Skeletal muscle tissue (tissue), 4 donors: ENCODE results near the gene ADAMTS17. TPM values are rescaled to one million over a fixed set of nuclear protein-coding genes. Genes with fewer than 3 reads are reported as not detected.
"Not testable (repeated sequence)": the region's sequence is repeated elsewhere in the genome, so short reads cannot be mapped to it uniquely, and the experiment has no call there.

Experiments used
- H3K27ac ChIP-seq: one replicate; pipeline ENCODE4 v1.7.0; 2013; ENCODE audit warnings: mild to moderate bottlenecking, low read depth, low read length, inconsistent platforms
- H3K27me3 ChIP-seq, 3 donors: one replicate each; pipeline ENCODE4 v1.7.0; 2013; ENCODE audit warnings: low read length in 3 of 3; ENCODE audit not compliant: control insufficient read depth in 3 of 3, insufficient read depth in 3 of 3
- H3K36me3 ChIP-seq, 3 donors: one replicate each; pipeline ENCODE4 v1.7.0; 2013; ENCODE audit warnings: low read length in 3 of 3; ENCODE audit not compliant: control insufficient read depth in 3 of 3, insufficient read depth in 3 of 3
- H3K4me1 ChIP-seq, 3 donors: one replicate each; pipeline ENCODE4 v1.7.0; 2013; ENCODE audit warnings: low read length in 3 of 3, mild to moderate bottlenecking in 3 of 3; ENCODE audit not compliant: control insufficient read depth in 3 of 3, insufficient read depth in 3 of 3
- H3K4me3 ChIP-seq, 3 donors: one replicate each; pipeline ENCODE4 v1.7.0; 2013; ENCODE audit warnings: low read length in 3 of 3
- H3K9ac ChIP-seq, 3 donors: one replicate each; pipeline ENCODE4 v1.7.0; 2013; ENCODE audit warnings: low read length in 3 of 3, mild to moderate bottlenecking in 3 of 3, moderate library complexity in 2 of 3, low read depth in 1 of 3
- H3K9me3 ChIP-seq, 3 donors: one replicate each; pipeline ENCODE4 v1.7.0; 2013; ENCODE audit warnings: low read length in 3 of 3; ENCODE audit not compliant: control insufficient read depth in 3 of 3
- total RNA-seq: library from RNA; depleted of rRNA; stranded (reverse); fragments of >200 nt; gene quantifications from one replicate; pipeline ENCODE4 v1.2.3, GENCODE V29; 2014
- donor health status: Osteomylitis.

ADAMTS17 gene
- total RNA-seq, 1 donor from 2014 or later = 5.7 TPM

- Histone ChIP-seq H3K27me3 (no peaks in the 10 kb centered on the region), H3K36me3 (peaks cover 2 to 25% (median 3%) of the 10 kb centered on the region in 3 donors), H3K27ac (no peak overlapping the region), H3K9ac (no peak overlapping the region), H3K9me3 (no peaks in the 10 kb centered on the region), H3K4me1 (no peaks in the 10 kb centered on the region), H3K4me3 (no peak overlapping the region)
These were observed 247.7 kb downstream of the ADAMTS17 start for GRCh38 chr15:100094127-100094510.

- Histone ChIP-seq H3K4me1 (no peaks in the 10 kb centered on the region), H3K9ac (no peak overlapping the region)
These were observed 248.3 kb downstream of the ADAMTS17 start for GRCh38 chr15:100093211-100094126.

DNA sequence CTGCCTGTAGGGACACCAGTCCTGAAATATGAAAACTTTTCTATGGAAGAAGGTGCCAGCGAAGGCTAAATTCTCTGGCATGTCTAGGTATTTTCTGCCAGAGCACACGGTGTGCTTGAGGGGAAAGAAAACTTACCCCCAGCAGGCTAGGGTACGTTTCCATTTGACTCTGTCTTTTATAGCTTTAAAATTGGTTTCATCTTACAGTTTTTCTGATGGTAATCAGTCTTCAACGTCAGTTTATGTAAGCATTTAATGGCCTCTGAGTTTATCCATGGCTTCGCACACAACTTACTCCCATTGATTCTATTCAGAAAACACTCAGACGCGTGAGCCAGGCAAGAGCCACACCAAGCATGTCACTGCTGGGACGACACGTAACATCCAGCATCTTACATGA is 249.7 kb downstream of the ADAMTS17 start:
- no peak overlapping the region for H3K9ac ChIP-seq
- H3K36me3 ChIP-seq = peaks cover 2 to 25% (median 3%) of the 10 kb centered on the region in 3 donors
- no peak overlapping the region for H3K27ac ChIP-seq
- H3K4me3 ChIP-seq = no peak overlapping the region
- H3K9me3 ChIP-seq = no peaks in the 10 kb centered on the region
- no peaks in the 10 kb centered on the region for H3K27me3 ChIP-seq
- no peaks in the 10 kb centered on the region for H3K4me1 ChIP-seq

More at GRCh38 chr15:100093211-100094126, 248.3 kb downstream of the ADAMTS17 start:
- Histone ChIP-seq H3K4me3 (no peak overlapping the region), H3K9me3 (no peaks in the 10 kb centered on the region), H3K27ac (no peak overlapping the region), H3K36me3 (peaks cover 2 to 25% (median 3%) of the 10 kb centered on the region in 3 donors), H3K27me3 (no peaks in the 10 kb centered on the region)

GRCh38 chr15:100090411-100090810 is 251.4 kb downstream of the ADAMTS17 start:
- Histone ChIP-seq H3K36me3 (peaks cover 0 to 18% (median 2%) of the 10 kb centered on the region in 3 donors), H3K4me1 (no peaks in the 10 kb centered on the region), H3K4me3 (no peak overlapping the region), H3K9me3 (no peaks in the 10 kb centered on the region), H3K27me3 (no peaks in the 10 kb centered on the region), H3K9ac (no peak overlapping the region), H3K27ac (no peak overlapping the region)

DNA sequence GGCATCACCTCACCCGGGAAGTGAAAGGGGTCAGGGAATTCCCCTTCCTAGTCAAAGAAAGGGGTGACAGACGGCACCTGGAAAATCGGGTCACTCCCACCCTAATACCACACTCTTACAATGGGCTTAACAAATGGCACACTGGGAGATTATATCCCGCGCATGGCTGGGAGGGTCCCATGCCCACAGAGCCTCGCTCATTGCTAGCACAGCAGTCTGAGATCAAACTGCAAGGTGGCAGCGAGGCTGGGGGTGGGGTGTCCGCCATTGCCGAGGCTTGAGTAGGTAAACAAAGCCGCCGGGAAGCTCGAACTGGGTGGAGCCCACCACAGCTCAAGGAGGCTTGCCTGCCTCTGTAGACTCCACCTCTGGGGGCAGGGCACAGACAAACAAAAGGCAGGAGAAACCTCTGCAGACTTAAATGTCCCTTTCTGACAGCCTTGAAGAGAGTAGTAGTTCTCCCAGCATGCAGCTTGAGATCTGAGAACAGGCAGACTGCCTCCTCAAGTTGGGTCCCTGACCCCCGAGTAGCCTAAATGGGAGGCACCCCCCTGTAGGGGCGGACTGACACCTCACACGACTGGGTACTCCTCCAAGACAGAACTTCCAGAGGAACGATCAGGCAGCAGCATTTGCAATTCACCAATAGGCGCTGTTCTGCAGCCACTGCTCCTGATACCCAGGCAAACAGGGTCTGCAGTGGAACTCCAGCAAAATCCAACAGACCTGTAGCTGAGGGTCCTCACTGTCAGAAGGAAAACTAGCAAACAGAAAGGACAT is 257.5 kb downstream of the ADAMTS17 start:
- not testable (repeated sequence) for H3K9ac ChIP-seq, H3K27me3 ChIP-seq, H3K9me3 ChIP-seq, H3K4me1 ChIP-seq, H3K36me3 ChIP-seq, H3K27ac ChIP-seq, H3K4me3 ChIP-seq

DNA sequence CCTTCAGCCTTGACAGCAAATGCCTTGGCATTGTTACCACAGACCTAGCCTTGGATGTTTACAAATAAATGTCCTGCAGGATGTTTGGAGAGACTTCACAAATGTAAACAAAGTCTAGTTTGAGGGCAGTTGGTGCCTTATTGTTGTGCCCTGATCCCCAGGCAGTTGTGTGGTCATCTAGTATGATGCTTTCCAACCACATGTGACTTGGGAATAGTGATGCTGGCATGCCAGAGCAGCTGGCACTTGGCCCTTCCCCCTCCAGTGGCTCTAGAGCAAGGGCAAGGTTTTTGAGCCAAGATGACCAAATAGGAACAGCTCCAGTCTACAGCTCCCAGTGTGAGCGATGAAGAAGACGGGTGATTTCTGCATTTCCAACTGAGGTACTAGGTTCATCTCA is 258.2 kb downstream of the ADAMTS17 start:
- no peak overlapping the region for H3K27ac ChIP-seq
- no peaks in the 10 kb centered on the region for H3K27me3 ChIP-seq
- H3K9ac ChIP-seq = no peak overlapping the region

GRCh38 chr15:100082761-100083402 is 258.9 kb downstream of the ADAMTS17 start:
- Histone ChIP-seq H3K36me3 (no peaks in the 10 kb centered on the region), H3K27ac (no peak overlapping the region)

More for the DNA sequence above, 258.2 kb downstream of the ADAMTS17 start:
- H3K36me3 ChIP-seq = no peaks in the 10 kb centered on the region
- H3K4me1 ChIP-seq = no peaks in the 10 kb centered on the region
- H3K4me3 ChIP-seq = no peak overlapping the region
- no peaks in the 10 kb centered on the region for H3K9me3 ChIP-seq

GRCh38 chr15:100081454-100081853 is 260.3 kb downstream of the ADAMTS17 start:
- no peaks in the 10 kb centered on the region for H3K36me3 ChIP-seq
- H3K9ac ChIP-seq = no peak overlapping the region
- no peak overlapping the region for H3K4me3 ChIP-seq
- no peaks in the 10 kb centered on the region for H3K27me3 ChIP-seq
- no peaks in the 10 kb centered on the region for H3K9me3 ChIP-seq
- no peak overlapping the region for H3K27ac ChIP-seq
- no peaks in the 10 kb centered on the region for H3K4me1 ChIP-seq

More at GRCh38 chr15:100082761-100083402, 258.9 kb downstream of the ADAMTS17 start:
- H3K27me3 ChIP-seq = no peaks in the 10 kb centered on the region
- H3K9ac ChIP-seq = no peak overlapping the region
- H3K4me3 ChIP-seq = no peak overlapping the region
- H3K4me1 ChIP-seq = no peaks in the 10 kb centered on the region
- no peaks in the 10 kb centered on the region for H3K9me3 ChIP-seq

DNA sequence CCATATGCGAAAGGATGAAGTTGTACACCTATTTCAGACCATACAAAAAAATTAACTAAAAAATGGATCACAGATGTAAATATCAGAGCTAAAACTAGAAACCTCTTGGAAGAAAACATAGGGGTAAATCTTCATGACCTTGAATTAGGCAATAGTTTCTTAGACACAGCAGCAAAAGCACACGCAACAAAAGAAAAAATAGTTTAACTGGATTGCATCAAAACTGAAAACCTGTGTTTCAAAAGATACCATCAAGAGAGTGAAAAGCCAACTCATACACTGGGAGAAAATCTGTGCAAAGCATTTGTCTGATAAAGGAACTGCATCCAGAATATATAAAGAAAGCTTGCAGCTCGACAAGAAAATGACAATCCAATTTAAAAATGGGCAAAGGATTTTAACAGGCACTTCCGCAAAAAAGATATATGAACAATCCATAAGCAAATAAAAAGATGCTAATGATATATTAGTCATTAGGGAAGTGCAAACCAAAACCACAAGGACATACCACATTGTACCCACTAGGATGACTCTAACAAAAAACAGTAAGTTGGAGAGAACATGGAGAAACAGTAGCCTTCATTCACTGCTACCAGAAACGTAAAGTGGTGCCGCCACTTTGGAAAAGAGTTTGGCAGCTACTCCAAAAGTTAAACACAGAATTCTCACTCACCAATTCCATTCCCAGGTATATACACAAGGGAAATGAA is 263.1 kb downstream of the ADAMTS17 start:
- Histone ChIP-seq H3K9ac (no peak overlapping the region), H3K27ac (no peak overlapping the region), H3K4me1 (no peaks in the 10 kb centered on the region), H3K9me3 (no peaks in the 10 kb centered on the region), H3K27me3 (no peaks in the 10 kb centered on the region), H3K4me3 (no peak overlapping the region), H3K36me3 (no peaks in the 10 kb centered on the region)
